ENCODE measurements around the gene PHF21A. TPM values are rescaled to one million over a fixed set of nuclear protein-coding genes. Genes with fewer than 3 reads are reported as not detected.
"Not testable (repeated sequence)": the region's sequence is repeated elsewhere in the genome, so short reads cannot be mapped to it uniquely, and the experiment has no call there.

The PHF21A gene
- total RNA-seq, 4 donors from 2014 or later, result 9.8 to 20.2 (median 15.4) TPM

- TF ChIP-seq POLR2A (IDR thresholded peaks at IDR 0.05) (no peak), CTCF (IDR thresholded peaks at IDR 0.05 in 4 of 5, conservative IDR thresholded peaks at IDR 0.05 in 1 of 5) (no peak)
- Histone ChIP-seq H3K4me1 (peaks cover 26 to 28% of the 10 kb centered on the region in 2 donors), H3K27ac (no peak overlapping the region), H3K27me3 (no peaks in the 10 kb centered on the region), H3K4me3 (no peak overlapping the region), H3K9me3 (no peaks in the 10 kb centered on the region), H3K36me3 (peaks cover 0 to 17% of the 10 kb centered on the region in 2 donors)
- intact Hi-C loops (cut with DNase I; ENCODE audit: low total_unique reads), result no loop called here
- ATAC-seq, result peak in 1 of 2 donors; percentile 21
- in situ Hi-C loops (cut with MboI; ENCODE audit: low sequenced_read_pairs in 4 of 4), result no loop called here
- no peak for DNase-seq
These were observed 138.4 kb downstream of the PHF21A start for GRCh38 chr11:45982656-45983470.

- intact Hi-C loops (cut with DNase I; ENCODE audit: low total_unique reads); H3K27me3 ChIP-seq; H3K4me3 ChIP-seq; in situ Hi-C loops (cut with MboI; ENCODE audit: low sequenced_read_pairs in 4 of 4); H3K9me3 ChIP-seq; H3K27ac ChIP-seq: not testable (repeated sequence)
- Histone ChIP-seq H3K36me3 (peaks cover 0 to 17% of the 10 kb centered on the region in 2 donors), H3K4me1 (peaks cover 26 to 28% of the 10 kb centered on the region in 2 donors)
- ATAC-seq, result peak in 1 of 2 donors; percentile 64
- peak in 1 of 2 donors; percentile 35 for DNase-seq
These were observed 139.4 kb downstream of the PHF21A start for GRCh38 chr11:45981826-45982225.

- Histone ChIP-seq H3K27me3 (no peaks in the 10 kb centered on the region), H3K9me3 (no peaks in the 10 kb centered on the region), H3K27ac (no peak overlapping the region), H3K36me3 (peaks cover 2 to 44% of the 10 kb centered on the region in 2 donors), H3K4me3 (no peak overlapping the region), H3K4me1 (peaks cover 2 to 4% of the 10 kb centered on the region in 2 donors)
- in situ Hi-C loops (cut with MboI; ENCODE audit: low sequenced_read_pairs in 4 of 4), result loop anchor here in 2 of 4 donors (5.0 to 25.0 kb wide), 2 partner anchors 32 to 337 kb away; no protein-coding TSS in a partner anchor
- intact Hi-C loops (cut with DNase I; ENCODE audit: low total_unique reads), result no loop called here
- TF ChIP-seq CTCF (IDR thresholded peaks at IDR 0.05 in 4 of 5, conservative IDR thresholded peaks at IDR 0.05 in 1 of 5) (no peak), POLR2A (IDR thresholded peaks at IDR 0.05) (no peak)
- DNase-seq (no peak), ATAC-seq (no peak)
These were observed 146.4 kb downstream of the PHF21A start for GRCh38 chr11:45974806-45975205.

GRCh38 chr11:45973601-45974000 lies 147.7 kb downstream of the PHF21A start:
- Histone ChIP-seq H3K4me1 (no peaks in the 10 kb centered on the region), H3K36me3 (peaks cover 2 to 47% of the 10 kb centered on the region in 2 donors), H3K4me3 (no peak overlapping the region), H3K9me3 (no peaks in the 10 kb centered on the region), H3K27me3 (no peaks in the 10 kb centered on the region), H3K27ac (no peak overlapping the region)
- intact Hi-C loops (cut with DNase I; ENCODE audit: low total_unique reads) (no loop called here), in situ Hi-C loops (cut with MboI; ENCODE audit: low sequenced_read_pairs in 4 of 4) (loop anchor here in 2 of 4 donors (5.0 to 25.0 kb wide), 2 partner anchors 34 to 339 kb away; no protein-coding TSS in a partner anchor)
- ATAC-seq (no peak), DNase-seq (no peak)
- TF ChIP-seq CTCF (IDR thresholded peaks at IDR 0.05 in 4 of 5, conservative IDR thresholded peaks at IDR 0.05 in 1 of 5), result no peak
- no peak for TF ChIP-seq POLR2A (IDR thresholded peaks at IDR 0.05)

- no peak for ATAC-seq
- in situ Hi-C loops (cut with MboI; ENCODE audit: low sequenced_read_pairs in 4 of 4) (loop anchor here in 1 of 4 donors (25.0 kb wide), 1 partner anchor 343 kb away; no protein-coding TSS in a partner anchor), intact Hi-C loops (cut with DNase I; ENCODE audit: low total_unique reads) (loop anchor here (5.0 to 10.0 kb wide), 2 partner anchors 153 to 336 kb away; partner anchors contain the start of gene PHF21A)
- H3K36me3 ChIP-seq, result peaks cover 2 to 42% of the 10 kb centered on the region in 2 donors
- no peak for DNase-seq
- H3K9me3 ChIP-seq, result no peaks in the 10 kb centered on the region
- no peak overlapping the region for H3K27ac ChIP-seq
- H3K4me1 ChIP-seq, result peaks cover 0 to 7% of the 10 kb centered on the region in 2 donors
- TF ChIP-seq CTCF (IDR thresholded peaks at IDR 0.05 in 4 of 5, conservative IDR thresholded peaks at IDR 0.05 in 1 of 5) (no peak), POLR2A (IDR thresholded peaks at IDR 0.05) (no peak)
- H3K27me3 ChIP-seq, result no peaks in the 10 kb centered on the region
- H3K4me3 ChIP-seq, result no peak overlapping the region
These were observed 152.4 kb downstream of the PHF21A start for GRCh38 chr11:45968901-45969300.

All from gastrocnemius medialis (tissue), 4 donors.